ENCODE data around the gene SLC7A9. TPM values are rescaled to one million over a fixed set of nuclear protein-coding genes. Genes with fewer than 3 reads are reported as not detected.

Gene SLC7A9
- total and polyA plus RNA-seq, 2 experiments from 2014 or later, result 0.19 TPM; not detected in 1

DNA sequence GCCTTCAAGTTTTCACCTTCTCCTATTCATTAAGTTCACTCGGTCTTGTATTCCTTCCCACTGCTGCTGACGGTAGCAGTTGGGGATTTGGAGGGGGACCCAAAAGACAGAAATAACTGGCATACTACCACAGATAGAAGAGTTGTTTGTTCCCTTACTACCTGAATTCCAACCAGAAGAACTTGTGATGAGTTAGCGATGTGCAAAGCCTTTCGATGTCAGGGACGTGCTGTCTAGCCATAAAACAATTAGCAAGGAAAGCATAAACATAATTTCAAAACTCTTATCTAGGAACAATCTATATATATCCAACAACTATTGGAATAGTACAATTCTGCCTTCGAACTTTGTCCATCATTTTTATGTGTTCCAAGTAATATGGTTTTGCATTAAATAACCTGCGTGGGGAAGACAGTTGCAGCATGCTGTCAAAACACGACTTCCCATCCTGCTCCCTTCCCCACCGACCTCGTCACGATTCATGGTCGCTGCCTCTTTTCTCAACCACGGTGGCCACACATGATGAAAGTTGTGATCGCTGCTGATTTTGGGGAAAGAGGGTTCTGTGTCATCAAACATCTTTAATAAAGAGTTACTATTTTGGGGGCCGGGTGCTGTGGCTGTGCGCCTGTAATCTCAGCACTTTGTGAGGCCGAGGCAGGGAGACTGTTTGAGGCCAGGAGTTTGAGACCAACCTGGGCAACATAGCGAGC is 3.8 kb upstream of the SLC7A9 start:
- no peak overlapping the region for H3K27ac ChIP-seq (ENCODE audit: low read depth)
- no peaks in the 10 kb centered on the region; the same call in 1 of the 2 replicates for H3K9me2 ChIP-seq (ENCODE audit: insufficient read depth)
- H3K4me3 ChIP-seq, result no peak overlapping the region
- no peak overlapping the region for H3K27ac Mint-ChIP-seq
- H3K27me3 ChIP-seq (ENCODE audit: insufficient read depth), result no peaks in the 10 kb centered on the region
- no peak overlapping the region for H3K4me2 ChIP-seq
- no peaks in the 10 kb centered on the region for H3K36me3 ChIP-seq (ENCODE audit: insufficient read depth)
- H3K4me1 Mint-ChIP-seq, result peaks cover 11% of the 10 kb centered on the region
- DNase-seq (ENCODE audit: low spot score), result no peak
- peaks cover 8% of the 10 kb centered on the region for H3K27me3 Mint-ChIP-seq (ENCODE audit: insufficient read depth, low read depth, poor library complexity)
- no peak overlapping the region for H2AFZ ChIP-seq
- no peaks in the 10 kb centered on the region for H3K79me2 ChIP-seq (replicated peaks; ENCODE audit: insufficient read depth)
- no peak overlapping the region for H3K4me3 Mint-ChIP-seq
- no peaks in the 10 kb centered on the region for H3K36me3 Mint-ChIP-seq (ENCODE audit: low read depth)
- H4K20me1 ChIP-seq (replicated peaks; ENCODE audit: insufficient read depth), result no peaks in the 10 kb centered on the region
- no peaks in the 10 kb centered on the region for H3K4me1 ChIP-seq (ENCODE audit: insufficient read depth)
- H3F3A ChIP-seq (replicated peaks; ENCODE audit: low read depth), result no peaks in the 10 kb centered on the region
- ATAC-seq, result no peak
- no peaks in the 10 kb centered on the region for H3K9me3 Mint-ChIP-seq
- TF ChIP-seq, protein P1, sequence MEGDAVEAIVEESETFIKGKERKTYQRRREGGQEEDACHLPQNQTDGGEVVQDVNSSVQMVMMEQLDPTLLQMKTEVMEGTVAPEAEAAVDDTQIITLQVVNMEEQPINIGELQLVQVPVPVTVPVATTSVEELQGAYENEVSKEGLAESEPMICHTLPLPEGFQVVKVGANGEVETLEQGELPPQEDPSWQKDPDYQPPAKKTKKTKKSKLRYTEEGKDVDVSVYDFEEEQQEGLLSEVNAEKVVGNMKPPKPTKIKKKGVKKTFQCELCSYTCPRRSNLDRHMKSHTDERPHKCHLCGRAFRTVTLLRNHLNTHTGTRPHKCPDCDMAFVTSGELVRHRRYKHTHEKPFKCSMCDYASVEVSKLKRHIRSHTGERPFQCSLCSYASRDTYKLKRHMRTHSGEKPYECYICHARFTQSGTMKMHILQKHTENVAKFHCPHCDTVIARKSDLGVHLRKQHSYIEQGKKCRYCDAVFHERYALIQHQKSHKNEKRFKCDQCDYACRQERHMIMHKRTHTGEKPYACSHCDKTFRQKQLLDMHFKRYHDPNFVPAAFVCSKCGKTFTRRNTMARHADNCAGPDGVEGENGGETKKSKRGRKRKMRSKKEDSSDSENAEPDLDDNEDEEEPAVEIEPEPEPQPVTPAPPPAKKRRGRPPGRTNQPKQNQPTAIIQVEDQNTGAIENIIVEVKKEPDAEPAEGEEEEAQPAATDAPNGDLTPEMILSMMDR (conservative IDR thresholded peaks at IDR 0.05; ENCODE audit: low read depth in 2 of 2), result no peak
- no peak for TF ChIP-seq CREB1 (CRISPR knock-in tag; IDR thresholded peaks at IDR 0.05; ENCODE audit: low read depth)
- TF ChIP-seq, protein P2, sequence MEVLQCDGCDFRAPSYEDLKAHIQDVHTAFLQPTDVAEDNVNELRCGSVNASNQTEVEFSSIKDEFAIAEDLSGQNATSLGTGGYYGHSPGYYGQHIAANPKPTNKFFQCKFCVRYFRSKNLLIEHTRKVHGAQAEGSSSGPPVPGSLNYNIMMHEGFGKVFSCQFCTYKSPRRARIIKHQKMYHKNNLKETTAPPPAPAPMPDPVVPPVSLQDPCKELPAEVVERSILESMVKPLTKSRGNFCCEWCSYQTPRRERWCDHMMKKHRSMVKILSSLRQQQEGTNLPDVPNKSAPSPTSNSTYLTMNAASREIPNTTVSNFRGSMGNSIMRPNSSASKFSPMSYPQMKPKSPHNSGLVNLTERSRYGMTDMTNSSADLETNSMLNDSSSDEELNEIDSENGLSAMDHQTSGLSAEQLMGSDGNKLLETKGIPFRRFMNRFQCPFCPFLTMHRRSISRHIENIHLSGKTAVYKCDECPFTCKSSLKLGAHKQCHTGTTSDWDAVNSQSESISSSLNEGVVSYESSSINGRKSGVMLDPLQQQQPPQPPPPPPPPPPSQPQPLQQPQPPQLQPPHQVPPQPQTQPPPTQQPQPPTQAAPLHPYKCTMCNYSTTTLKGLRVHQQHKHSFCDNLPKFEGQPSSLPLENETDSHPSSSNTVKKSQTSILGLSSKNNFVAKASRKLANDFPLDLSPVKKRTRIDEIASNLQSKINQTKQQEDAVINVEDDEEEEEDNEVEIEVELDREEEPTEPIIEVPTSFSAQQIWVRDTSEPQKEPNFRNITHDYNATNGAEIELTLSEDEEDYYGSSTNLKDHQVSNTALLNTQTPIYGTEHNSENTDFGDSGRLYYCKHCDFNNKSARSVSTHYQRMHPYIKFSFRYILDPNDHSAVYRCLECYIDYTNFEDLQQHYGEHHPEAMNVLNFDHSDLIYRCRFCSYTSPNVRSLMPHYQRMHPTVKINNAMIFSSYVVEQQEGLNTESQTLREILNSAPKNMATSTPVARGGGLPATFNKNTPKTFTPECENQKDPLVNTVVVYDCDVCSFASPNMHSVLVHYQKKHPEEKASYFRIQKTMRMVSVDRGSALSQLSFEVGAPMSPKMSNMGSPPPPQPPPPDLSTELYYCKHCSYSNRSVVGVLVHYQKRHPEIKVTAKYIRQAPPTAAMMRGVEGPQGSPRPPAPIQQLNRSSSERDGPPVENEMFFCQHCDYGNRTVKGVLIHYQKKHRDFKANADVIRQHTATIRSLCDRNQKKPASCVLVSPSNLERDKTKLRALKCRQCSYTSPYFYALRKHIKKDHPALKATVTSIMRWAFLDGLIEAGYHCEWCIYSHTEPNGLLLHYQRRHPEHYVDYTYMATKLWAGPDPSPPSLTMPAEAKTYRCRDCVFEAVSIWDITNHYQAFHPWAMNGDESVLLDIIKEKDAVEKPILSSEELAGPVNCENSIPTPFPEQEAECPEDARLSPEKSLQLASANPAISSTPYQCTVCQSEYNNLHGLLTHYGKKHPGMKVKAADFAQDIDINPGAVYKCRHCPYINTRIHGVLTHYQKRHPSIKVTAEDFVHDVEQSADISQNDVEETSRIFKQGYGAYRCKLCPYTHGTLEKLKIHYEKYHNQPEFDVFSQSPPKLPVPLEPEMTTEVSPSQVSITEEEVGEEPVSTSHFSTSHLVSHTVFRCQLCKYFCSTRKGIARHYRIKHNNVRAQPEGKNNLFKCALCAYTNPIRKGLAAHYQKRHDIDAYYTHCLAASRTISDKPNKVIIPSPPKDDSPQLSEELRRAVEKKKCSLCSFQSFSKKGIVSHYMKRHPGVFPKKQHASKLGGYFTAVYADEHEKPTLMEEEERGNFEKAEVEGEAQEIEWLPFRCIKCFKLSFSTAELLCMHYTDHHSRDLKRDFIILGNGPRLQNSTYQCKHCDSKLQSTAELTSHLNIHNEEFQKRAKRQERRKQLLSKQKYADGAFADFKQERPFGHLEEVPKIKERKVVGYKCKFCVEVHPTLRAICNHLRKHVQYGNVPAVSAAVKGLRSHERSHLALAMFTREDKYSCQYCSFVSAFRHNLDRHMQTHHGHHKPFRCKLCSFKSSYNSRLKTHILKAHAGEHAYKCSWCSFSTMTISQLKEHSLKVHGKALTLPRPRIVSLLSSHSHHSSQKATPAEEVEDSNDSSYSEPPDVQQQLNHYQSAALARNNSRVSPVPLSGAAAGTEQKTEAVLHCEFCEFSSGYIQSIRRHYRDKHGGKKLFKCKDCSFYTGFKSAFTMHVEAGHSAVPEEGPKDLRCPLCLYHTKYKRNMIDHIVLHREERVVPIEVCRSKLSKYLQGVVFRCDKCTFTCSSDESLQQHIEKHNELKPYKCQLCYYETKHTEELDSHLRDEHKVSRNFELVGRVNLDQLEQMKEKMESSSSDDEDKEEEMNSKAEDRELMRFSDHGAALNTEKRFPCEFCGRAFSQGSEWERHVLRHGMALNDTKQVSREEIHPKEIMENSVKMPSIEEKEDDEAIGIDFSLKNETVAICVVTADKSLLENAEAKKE (CRISPR knock-in tag; IDR thresholded peaks at IDR 0.05), result no peak
- TF ChIP-seq, protein P3, sequence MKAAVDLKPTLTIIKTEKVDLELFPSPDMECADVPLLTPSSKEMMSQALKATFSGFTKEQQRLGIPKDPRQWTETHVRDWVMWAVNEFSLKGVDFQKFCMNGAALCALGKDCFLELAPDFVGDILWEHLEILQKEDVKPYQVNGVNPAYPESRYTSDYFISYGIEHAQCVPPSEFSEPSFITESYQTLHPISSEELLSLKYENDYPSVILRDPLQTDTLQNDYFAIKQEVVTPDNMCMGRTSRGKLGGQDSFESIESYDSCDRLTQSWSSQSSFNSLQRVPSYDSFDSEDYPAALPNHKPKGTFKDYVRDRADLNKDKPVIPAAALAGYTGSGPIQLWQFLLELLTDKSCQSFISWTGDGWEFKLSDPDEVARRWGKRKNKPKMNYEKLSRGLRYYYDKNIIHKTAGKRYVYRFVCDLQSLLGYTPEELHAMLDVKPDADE (IDR thresholded peaks at IDR 0.05), result no peak
- TF ChIP-seq EZH2phosphoT487 (IDR thresholded peaks at IDR 0.05; ENCODE audit: unreplicated experiment), result no peak
- no peak for TF ChIP-seq ZNF331 (CRISPR knock-in tag; IDR thresholded peaks at IDR 0.05; ENCODE audit: low read depth)
- no peak for TF ChIP-seq POLR2AphosphoS5 (IDR thresholded peaks at IDR 0.05; ENCODE audit: low read depth)
- TF ChIP-seq NANOG (IDR thresholded peaks at IDR 0.05; ENCODE audit: borderline replicate concordance), result no peak
- TF ChIP-seq ZNF114 (CRISPR knock-in tag; IDR thresholded peaks at IDR 0.05), result no peak
- TF ChIP-seq JUNB (IDR thresholded peaks at IDR 0.05; ENCODE audit: unreplicated experiment), result no peak
- TF ChIP-seq, protein P4, sequence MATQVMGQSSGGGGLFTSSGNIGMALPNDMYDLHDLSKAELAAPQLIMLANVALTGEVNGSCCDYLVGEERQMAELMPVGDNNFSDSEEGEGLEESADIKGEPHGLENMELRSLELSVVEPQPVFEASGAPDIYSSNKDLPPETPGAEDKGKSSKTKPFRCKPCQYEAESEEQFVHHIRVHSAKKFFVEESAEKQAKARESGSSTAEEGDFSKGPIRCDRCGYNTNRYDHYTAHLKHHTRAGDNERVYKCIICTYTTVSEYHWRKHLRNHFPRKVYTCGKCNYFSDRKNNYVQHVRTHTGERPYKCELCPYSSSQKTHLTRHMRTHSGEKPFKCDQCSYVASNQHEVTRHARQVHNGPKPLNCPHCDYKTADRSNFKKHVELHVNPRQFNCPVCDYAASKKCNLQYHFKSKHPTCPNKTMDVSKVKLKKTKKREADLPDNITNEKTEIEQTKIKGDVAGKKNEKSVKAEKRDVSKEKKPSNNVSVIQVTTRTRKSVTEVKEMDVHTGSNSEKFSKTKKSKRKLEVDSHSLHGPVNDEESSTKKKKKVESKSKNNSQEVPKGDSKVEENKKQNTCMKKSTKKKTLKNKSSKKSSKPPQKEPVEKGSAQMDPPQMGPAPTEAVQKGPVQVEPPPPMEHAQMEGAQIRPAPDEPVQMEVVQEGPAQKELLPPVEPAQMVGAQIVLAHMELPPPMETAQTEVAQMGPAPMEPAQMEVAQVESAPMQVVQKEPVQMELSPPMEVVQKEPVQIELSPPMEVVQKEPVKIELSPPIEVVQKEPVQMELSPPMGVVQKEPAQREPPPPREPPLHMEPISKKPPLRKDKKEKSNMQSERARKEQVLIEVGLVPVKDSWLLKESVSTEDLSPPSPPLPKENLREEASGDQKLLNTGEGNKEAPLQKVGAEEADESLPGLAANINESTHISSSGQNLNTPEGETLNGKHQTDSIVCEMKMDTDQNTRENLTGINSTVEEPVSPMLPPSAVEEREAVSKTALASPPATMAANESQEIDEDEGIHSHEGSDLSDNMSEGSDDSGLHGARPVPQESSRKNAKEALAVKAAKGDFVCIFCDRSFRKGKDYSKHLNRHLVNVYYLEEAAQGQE (IDR thresholded peaks at IDR 0.05; ENCODE audit: unreplicated experiment), result no peak

Measured in GM23338 (cell line).